ENCODE data around the gene CES1. TPM values are rescaled to one million over a fixed set of nuclear protein-coding genes. Genes with fewer than 3 reads are reported as not detected.
"Not testable (repeated sequence)": the region's sequence is repeated elsewhere in the genome, so short reads cannot be mapped to it uniquely, and the experiment has no call there.

CES1 gene
- total RNA-seq, 4 donors from 2014 or later, result 0.76 to 9.5 (median 2.6) TPM

DNA sequence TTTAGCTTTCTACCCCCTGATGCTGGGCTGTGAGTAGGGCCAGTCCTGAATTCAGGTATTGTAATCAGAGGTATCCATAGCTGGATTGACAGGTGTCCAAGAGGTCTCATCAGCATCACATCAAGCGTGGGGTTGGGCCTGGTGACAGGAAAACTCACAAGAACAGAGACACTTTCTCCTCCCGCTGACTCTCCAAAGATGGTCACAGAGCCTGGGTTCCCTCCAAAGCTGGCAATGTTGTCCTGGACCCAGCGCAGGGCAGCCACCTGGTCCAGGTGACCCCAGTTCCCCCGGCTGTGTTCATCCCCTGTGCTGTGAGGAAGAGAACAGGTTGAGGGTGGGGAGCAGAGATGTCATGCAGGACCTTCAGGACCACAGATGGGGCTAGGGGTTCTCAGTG, 11.7 kb downstream of the CES1 start:
- WGBS, 2 donors, result 82 to 91% methylated on average over 3 to 4 of the region's 4 CpGs
- intact Hi-C loops (cut with DNase I; ENCODE audit: low total_unique reads), result no loop called here
- H3K4me3 ChIP-seq (ENCODE audit: low read depth, poor library complexity, severe bottlenecking), result no peak overlapping the region
- TF ChIP-seq POLR2A (IDR thresholded peaks at IDR 0.05), result no peak
- TF ChIP-seq, protein P1, sequence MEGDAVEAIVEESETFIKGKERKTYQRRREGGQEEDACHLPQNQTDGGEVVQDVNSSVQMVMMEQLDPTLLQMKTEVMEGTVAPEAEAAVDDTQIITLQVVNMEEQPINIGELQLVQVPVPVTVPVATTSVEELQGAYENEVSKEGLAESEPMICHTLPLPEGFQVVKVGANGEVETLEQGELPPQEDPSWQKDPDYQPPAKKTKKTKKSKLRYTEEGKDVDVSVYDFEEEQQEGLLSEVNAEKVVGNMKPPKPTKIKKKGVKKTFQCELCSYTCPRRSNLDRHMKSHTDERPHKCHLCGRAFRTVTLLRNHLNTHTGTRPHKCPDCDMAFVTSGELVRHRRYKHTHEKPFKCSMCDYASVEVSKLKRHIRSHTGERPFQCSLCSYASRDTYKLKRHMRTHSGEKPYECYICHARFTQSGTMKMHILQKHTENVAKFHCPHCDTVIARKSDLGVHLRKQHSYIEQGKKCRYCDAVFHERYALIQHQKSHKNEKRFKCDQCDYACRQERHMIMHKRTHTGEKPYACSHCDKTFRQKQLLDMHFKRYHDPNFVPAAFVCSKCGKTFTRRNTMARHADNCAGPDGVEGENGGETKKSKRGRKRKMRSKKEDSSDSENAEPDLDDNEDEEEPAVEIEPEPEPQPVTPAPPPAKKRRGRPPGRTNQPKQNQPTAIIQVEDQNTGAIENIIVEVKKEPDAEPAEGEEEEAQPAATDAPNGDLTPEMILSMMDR (IDR thresholded peaks at IDR 0.05), result no peak
- no peak for DNase-seq (ENCODE audit: low spot score in 2 of 2)

DNA sequence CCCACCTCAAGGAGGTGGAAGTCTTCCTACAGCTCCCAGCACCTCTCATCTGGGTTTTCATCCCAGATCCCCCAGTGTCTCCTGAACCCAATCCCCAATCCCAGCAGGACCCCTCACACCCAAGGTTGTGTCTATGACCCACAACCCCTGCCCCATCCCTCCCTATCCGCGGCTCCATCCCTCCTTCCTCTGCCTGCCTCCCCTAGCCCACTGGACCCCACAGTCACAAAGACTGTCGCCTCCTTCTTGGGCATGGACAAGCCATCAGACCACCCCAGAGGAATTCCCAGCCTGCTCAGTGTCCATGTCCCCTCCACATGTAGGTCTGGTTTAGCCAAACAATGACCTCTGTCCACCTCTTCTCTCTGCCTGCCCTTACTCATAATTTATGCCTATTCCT, 12.3 kb downstream of the CES1 start:
- TF ChIP-seq POLR2A (IDR thresholded peaks at IDR 0.05), result no peak
- TF ChIP-seq, protein P1 (IDR thresholded peaks at IDR 0.05), result no peak
- no peak for DNase-seq (ENCODE audit: low spot score in 2 of 2)
- 96 to 98% methylated on average over 3 of the region's 3 CpGs for WGBS, 2 donors
- H3K4me3 ChIP-seq (ENCODE audit: low read depth, poor library complexity, severe bottlenecking), result no peak overlapping the region
- intact Hi-C loops (cut with DNase I; ENCODE audit: low total_unique reads), result no loop called here

DNA sequence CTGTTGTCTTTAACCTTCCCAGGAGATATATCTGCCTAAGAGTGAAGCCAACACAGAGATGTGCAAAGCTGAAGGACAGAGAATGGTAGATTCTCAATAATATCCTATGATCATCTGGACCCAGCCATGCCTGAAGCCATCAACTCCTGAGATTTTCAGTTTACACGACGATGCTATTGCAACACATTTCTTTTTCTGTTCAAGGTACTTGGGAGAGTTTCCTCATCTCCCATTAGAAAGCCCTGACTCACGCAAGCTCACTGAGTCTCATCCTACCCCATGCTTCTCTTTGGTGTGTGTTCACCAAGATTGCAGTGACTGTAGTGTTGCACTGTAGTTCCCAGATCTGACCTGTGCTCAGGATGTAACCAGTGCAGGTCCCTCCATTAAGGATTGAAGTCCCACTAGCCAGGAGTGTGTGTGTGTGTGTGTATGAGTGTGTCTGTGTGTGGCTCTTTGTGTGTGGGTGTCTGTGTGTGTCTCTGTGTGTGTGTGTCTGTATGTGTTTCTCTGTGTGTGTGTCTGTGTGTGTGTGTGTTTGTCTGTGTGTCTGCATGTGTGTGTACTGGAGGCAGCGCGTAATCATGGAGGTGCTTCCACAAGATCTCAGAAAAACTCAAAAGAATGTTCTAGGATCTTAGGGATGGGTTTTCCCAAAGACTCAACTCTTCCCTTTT, 15.5 kb downstream of the CES1 start:
- intact Hi-C loops (cut with DNase I; ENCODE audit: low total_unique reads), result no loop called here
- no peak for DNase-seq (ENCODE audit: low spot score in 2 of 2)
- TF ChIP-seq POLR2A (IDR thresholded peaks at IDR 0.05), result no peak
- TF ChIP-seq, protein P1 (IDR thresholded peaks at IDR 0.05), result no peak
- H3K4me3 ChIP-seq (ENCODE audit: low read depth, poor library complexity, severe bottlenecking), result no peak overlapping the region
- WGBS, 2 donors, result 87 to 88% methylated on average over 5 of the region's 5 CpGs

DNA sequence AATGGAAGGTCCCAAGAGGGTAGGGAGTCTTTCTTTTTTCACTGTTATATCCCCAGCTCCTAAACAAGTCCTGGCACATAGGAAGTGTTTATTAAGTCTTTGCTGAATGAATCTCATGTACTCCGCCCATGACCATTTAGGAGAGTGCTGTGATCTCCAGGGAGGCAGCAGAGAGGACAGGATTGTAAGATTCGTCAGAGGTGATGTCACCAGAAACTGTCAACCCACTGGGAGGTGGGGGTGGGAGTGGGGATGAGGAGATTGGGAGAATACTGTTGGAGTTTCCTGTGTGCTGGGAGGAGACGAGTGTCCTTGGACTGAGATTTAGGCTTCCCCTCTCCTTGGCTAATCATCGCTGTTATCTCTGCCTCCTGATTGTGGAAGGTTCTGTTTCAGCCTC, 16.7 kb downstream of the CES1 start:
- H3K4me3 ChIP-seq (ENCODE audit: low read depth, poor library complexity, severe bottlenecking); intact Hi-C loops (cut with DNase I; ENCODE audit: low total_unique reads); DNase-seq (ENCODE audit: low spot score in 2 of 2): not testable (repeated sequence)
- 34 to 42% methylated on average over 4 of the region's 4 CpGs for WGBS, 2 donors

DNA sequence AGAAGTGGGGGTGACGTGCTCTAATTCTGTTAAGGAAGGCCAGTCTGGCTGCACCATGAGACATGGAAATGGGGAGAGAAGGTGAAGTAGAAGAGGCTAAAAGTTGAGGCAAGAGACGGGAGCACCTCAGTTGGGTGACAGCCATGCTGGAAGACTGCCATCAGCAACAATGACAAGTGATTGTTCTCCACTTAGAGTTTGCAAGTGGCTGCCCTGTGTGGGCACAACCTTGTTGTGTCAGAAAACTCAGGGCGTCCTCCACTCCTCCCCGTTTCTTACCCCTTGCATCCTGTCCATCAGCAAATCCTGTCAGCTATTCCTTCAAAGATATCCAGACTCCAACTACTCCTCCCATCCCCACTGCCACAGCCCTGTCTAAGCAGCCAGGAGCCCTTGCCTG, 17.6 kb downstream of the CES1 start:
- H3K4me3 ChIP-seq (ENCODE audit: low read depth, poor library complexity, severe bottlenecking), result no peak overlapping the region
- DNase-seq (ENCODE audit: low spot score in 2 of 2), result no peak
- TF ChIP-seq, protein P1 (IDR thresholded peaks at IDR 0.05), result no peak
- TF ChIP-seq POLR2A (IDR thresholded peaks at IDR 0.05), result no peak
- WGBS, 2 donors, result 75 to 80% methylated on average over 3 to 4 of the region's 4 CpGs
- intact Hi-C loops (cut with DNase I; ENCODE audit: low total_unique reads), result no loop called here

DNA sequence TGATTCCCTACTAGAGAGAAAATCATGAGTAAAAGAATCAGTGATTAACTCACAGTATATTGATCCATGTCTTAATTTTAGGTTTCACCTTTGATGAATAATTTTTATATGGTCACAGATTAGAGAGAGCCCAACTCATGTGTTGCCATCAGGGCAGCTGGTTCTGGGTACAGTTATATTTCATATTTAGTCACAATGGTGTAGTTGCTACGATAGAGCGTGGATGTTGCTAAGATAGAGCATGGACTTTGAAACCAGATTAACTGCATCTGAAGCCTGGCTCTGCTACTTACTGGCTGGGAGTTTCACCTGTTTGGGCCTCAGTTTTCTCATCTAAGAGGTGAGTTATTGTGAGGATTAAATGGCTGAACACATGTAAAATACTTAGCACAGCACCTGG, 18.7 kb downstream of the CES1 start:
- H3K4me3 ChIP-seq (ENCODE audit: low read depth, poor library complexity, severe bottlenecking); intact Hi-C loops (cut with DNase I; ENCODE audit: low total_unique reads); DNase-seq (ENCODE audit: low spot score in 2 of 2): not testable (repeated sequence)
- 44 to 77% methylated on average over 2 of the region's 2 CpGs for WGBS, 2 donors

DNA sequence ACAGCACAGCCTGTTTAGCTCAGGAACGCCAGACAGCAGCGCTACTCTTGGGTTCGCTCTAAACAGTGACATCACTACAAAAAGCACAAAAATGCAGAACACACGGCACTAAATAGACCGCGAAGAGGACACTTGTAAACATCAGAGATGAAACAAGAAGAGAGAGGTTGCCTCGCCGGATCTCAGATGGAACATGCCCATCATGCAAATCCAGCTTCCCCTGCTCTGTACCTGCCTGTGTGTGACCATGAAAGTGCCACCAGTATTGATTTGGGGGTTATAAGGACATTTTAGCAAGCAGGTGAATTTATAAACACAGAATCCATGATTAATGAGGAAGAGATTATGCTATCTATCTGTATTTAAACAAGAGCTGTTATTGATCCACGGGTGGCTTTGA, 19.2 kb downstream of the CES1 start:
- H3K4me3 ChIP-seq (ENCODE audit: low read depth, poor library complexity, severe bottlenecking); DNase-seq (ENCODE audit: low spot score in 2 of 2); intact Hi-C loops (cut with DNase I; ENCODE audit: low total_unique reads): not testable (repeated sequence)
- 78 to 88% methylated on average over 6 to 9 of the region's 9 CpGs for WGBS, 2 donors
